Gastroesophageal sphincter (tissue), 4 donors: ENCODE results near the gene PAXX. TPM values are rescaled to one million over a fixed set of nuclear protein-coding genes. Genes with fewer than 3 reads are reported as not detected.

ENCODE experiments used
- ATAC-seq: fragments of 150-250 bp; one replicate; pipeline ENCODE4 v1.9.1; 2016; ENCODE audit warnings: mild to moderate bottlenecking, moderate library complexity
- H3K27ac ChIP-seq, 4 donors: fragments of 200-600 bp; sonication (generic) in 3 of 4; 1 replicate in 3 of 4; 2 replicates in 1 of 4; pipeline ENCODE4 v1.5.1; 2016 to 2019
- H3K27me3 ChIP-seq: fragments of 200-600 bp; sonication (generic); one replicate; pipeline ENCODE4 v1.5.1; 2019
- H3K36me3 ChIP-seq, 2 donors: fragments of 200-600 bp; sonication (generic); one replicate each; pipeline ENCODE4 v1.5.1; 2019; ENCODE audit warnings: control low read depth in 1 of 2
- H3K4me1 ChIP-seq, 3 donors: fragments of 200-600 bp; sonication (generic); 1 replicate in 2 of 3; 2 replicates in 1 of 3; pipeline ENCODE4 v1.5.1; 2016 to 2019; ENCODE audit warnings: control low read depth in 2 of 3
- H3K4me3 ChIP-seq, 2 donors: fragments of 200-600 bp; sonication (generic); one replicate each; pipeline ENCODE4 v1.5.1; 2019; ENCODE audit warnings: mild to moderate bottlenecking in 1 of 2, moderate library complexity in 1 of 2
- H3K9me3 ChIP-seq, 3 donors: fragments of 200-600 bp; sonication (generic); one replicate each; pipeline ENCODE4 v1.5.1; 2017 to 2019; ENCODE audit warnings: control low read depth in 2 of 3
- CTCF ChIP-seq, 4 experiments: fragments of 200-600 bp in 2 of 4; fragments of 450-650 bp in 2 of 4; sonication (generic) in 1 of 4; IDR thresholded peaks; one replicate each; pipeline ENCODE4 v1.5.1; 2017 to 2019; ENCODE audit warnings: antibody characterized with exemption in 4 of 4, mild to moderate bottlenecking in 2 of 4, moderate library complexity in 2 of 4
- EP300 ChIP-seq: sonication (generic); formaldehyde crosslinking; IDR thresholded peaks from one replicate; pipeline ENCODE4 v1.6.1; 2017; ENCODE audit warnings: antibody characterized with exemption, mild to moderate bottlenecking
- POLR2A ChIP-seq, 2 donors: fragments of 450-650 bp; IDR thresholded peaks; one replicate each; pipeline ENCODE4 v1.6.1; 2017; ENCODE audit warnings: antibody characterized with exemption in 2 of 2, mild to moderate bottlenecking in 2 of 2, moderate library complexity in 1 of 2
- POLR2AphosphoS5 ChIP-seq: sonication (generic); formaldehyde crosslinking; IDR thresholded peaks from one replicate; pipeline ENCODE4 v1.6.1; 2017; ENCODE audit warnings: antibody characterized with exemption
- WGBS, 2 donors: methylation state at CpG; one replicate each; pipeline ENCODE4 v1.1.5; 2018; ENCODE audit warnings: low coverage in 1 of 2; 5-methylcytosine and 5-hydroxymethylcytosine counted together
- total RNA-seq, 4 donors: library from RNA; depleted of rRNA; stranded (reverse); fragments of >200 nt; gene quantifications; one replicate each; pipeline ENCODE4 v1.1.0, GENCODE V29; 2016

PAXX gene
- total RNA-seq, 4 donors from 2014 or later = 24.2 to 42.6 (median 36.1) TPM

- no peaks in the 10 kb centered on the region for H3K36me3 ChIP-seq
- ATAC-seq = peak; percentile 57
- TF ChIP-seq EP300 = no peak
- TF ChIP-seq CTCF (IDR thresholded peaks at IDR 0.05) = peak in 3 of 4 experiments; percentile 74 to 89 (median 84)
- TF ChIP-seq POLR2A (IDR thresholded peaks at IDR 0.05) = no peak
- TF ChIP-seq POLR2AphosphoS5 = no peak
- no peaks in the 10 kb centered on the region for H3K9me3 ChIP-seq
- WGBS, 2 donors = 6% methylated on average over 6 of the region's 19 CpGs; no CpG with 5 or more reads in 1 of the 2 donors
- H3K4me1 ChIP-seq = peaks cover 0 to 44% (median 22%) of the 10 kb centered on the region in 3 donors
- peak overlapping the region in 1 of 2 donors; percentile 67 for H3K4me3 ChIP-seq
- peaks cover 1% of the 10 kb centered on the region for H3K27me3 ChIP-seq
- H3K27ac ChIP-seq = peak overlapping the region in 2 of 4 donors; percentile 68 to 76
These were observed 37.1 kb downstream of the PAXX start for GRCh38 chr9:137029058-137029936.

- no peak for ATAC-seq
- no peaks in the 10 kb centered on the region for H3K36me3 ChIP-seq
- peaks cover 0 to 51% (median 29%) of the 10 kb centered on the region in 3 donors for H3K4me1 ChIP-seq
- no peak overlapping the region for H3K4me3 ChIP-seq
- 80% methylated on average over 1 of the region's 15 CpGs; no CpG with 5 or more reads in 1 of the 2 donors for WGBS, 2 donors
- TF ChIP-seq POLR2A (IDR thresholded peaks at IDR 0.05) (no peak), EP300 (no peak), POLR2AphosphoS5 (no peak), CTCF (IDR thresholded peaks at IDR 0.05) (no peak)
- H3K27me3 ChIP-seq = peaks cover 8% of the 10 kb centered on the region
- H3K27ac ChIP-seq = no peak overlapping the region
- no peaks in the 10 kb centered on the region for H3K9me3 ChIP-seq
These were observed 37.8 kb downstream of the PAXX start for GRCh38 chr9:137030006-137030405.

GRCh38 chr9:137030538-137031527 is 38.6 kb downstream of the PAXX start:
- Histone ChIP-seq H3K27ac (no peak overlapping the region), H3K4me1 (peaks cover 0 to 51% (median 35%) of the 10 kb centered on the region in 3 donors), H3K4me3 (no peak overlapping the region), H3K36me3 (no peaks in the 10 kb centered on the region), H3K9me3 (no peaks in the 10 kb centered on the region), H3K27me3 (peaks cover 16% of the 10 kb centered on the region)
- ATAC-seq = no peak
- no peak for TF ChIP-seq POLR2AphosphoS5
- no peak for TF ChIP-seq EP300
- no peak for TF ChIP-seq CTCF (IDR thresholded peaks at IDR 0.05)
- no peak for TF ChIP-seq POLR2A (IDR thresholded peaks at IDR 0.05)
- 40 to 94% methylated on average over 1 to 25 of the region's 65 CpGs for WGBS, 2 donors

- no peak for ATAC-seq
- H3K36me3 ChIP-seq = no peaks in the 10 kb centered on the region
- no peak within 1 kb of the TSS for H3K27ac ChIP-seq
- WGBS, 2 donors = no CpG with 5 or more reads among the region's 16 CpGs
- TF ChIP-seq POLR2A (IDR thresholded peaks at IDR 0.05) (no peak), EP300 (no peak), CTCF (IDR thresholded peaks at IDR 0.05) (no peak), POLR2AphosphoS5 (no peak)
- H3K4me1 ChIP-seq = peaks cover 0 to 41% (median 31%) of the 10 kb centered on the region in 3 donors
- H3K27me3 ChIP-seq = peaks cover 16% of the 10 kb centered on the region
- H3K4me3 ChIP-seq = no peak within 1 kb of the TSS
- H3K9me3 ChIP-seq = no peaks in the 10 kb centered on the region
These were observed 39.9 kb downstream of the PAXX start, which contains the start of gene FUT7 for GRCh38 chr9:137031904-137032640. Gene FUT7, minus strand, starts transcription at chr9:137032088. Its CDS starts 97 bp downstream, at chr9:137031991.
